Body of pancreas (tissue), 4 donors: ENCODE measurements around the gene WWOX. TPM values are rescaled to one million over a fixed set of nuclear protein-coding genes. Genes with fewer than 3 reads are reported as not detected.

ENCODE experiments used
- ATAC-seq: fragments of 150-250 bp; one replicate; pipeline ENCODE4 v1.9.1; 2016
- DNase-seq, 4 donors: peaks; one replicate each; pipeline ENCODE4 v3.0.0-alpha.2; 2019
- H3K27ac ChIP-seq, 4 donors: fragments of 200-600 bp; sonication (generic); 1 replicate in 3 of 4; 2 replicates in 1 of 4; pipeline versions ENCODE4 v1.5.1 to v1.6.1; 2016 to 2019; ENCODE audit warnings: mild to moderate bottlenecking in 1 of 4, mixed read lengths in 1 of 4, moderate library complexity in 1 of 4
- H3K27me3 ChIP-seq, 2 donors: fragments of 200-600 bp; sonication (generic); one replicate each; pipeline ENCODE4 v1.6.0; 2016; ENCODE audit warnings: mild to moderate bottlenecking in 1 of 2
- H3K36me3 ChIP-seq, 2 donors: fragments of 200-600 bp; sonication (generic); replicated peaks in 1 of 2; 2 replicates each; pipeline ENCODE4 v1.5.1; 2016; ENCODE audit warnings: low read depth in 2 of 2; ENCODE audit not compliant: insufficient read depth in 1 of 2
- H3K4me1 ChIP-seq: fragments of 200-600 bp; sonication (generic); one replicate; pipeline ENCODE4 v1.6.0; 2016
- H3K4me3 ChIP-seq, 2 donors: fragments of 200-600 bp; sonication (generic); 1 replicate in 1 of 2; 2 replicates in 1 of 2; pipeline ENCODE4 v1.5.1; 2016 to 2019
- H3K9me3 ChIP-seq, 3 donors: fragments of 200-600 bp; sonication (generic); 1 replicate in 2 of 3; 2 replicates in 1 of 3; pipeline ENCODE4 v1.5.1; 2016
- POLR2A ChIP-seq, 3 donors: fragments of 450-650 bp; IDR thresholded peaks; one replicate each; pipeline ENCODE4 v1.6.1; 2016; ENCODE audit warnings: antibody characterized with exemption in 3 of 3, mild to moderate bottlenecking in 2 of 3
- WGBS, 2 donors: methylation state at CpG; one replicate each; pipeline ENCODE4 v1.1.5; 2017; 5-methylcytosine and 5-hydroxymethylcytosine counted together
- intact Hi-C: fragments of 100-400 bp; cut with DNase I; formaldehyde crosslinking; loops from one replicate; pipeline ENCODE4 v1.15.1; 2023
- total RNA-seq, 2 donors: library from RNA; depleted of rRNA; stranded (reverse); fragments of >200 nt; gene quantifications; one replicate each; pipeline ENCODE4 v1.1.0, GENCODE V29; 2016
- TF ChIP-seq, protein P1 (sequence below), 7 experiments: fragments of 450-650 bp in 4 of 7; fragments of 200-600 bp in 3 of 7; sonication (generic) in 3 of 7; IDR thresholded peaks; one replicate each; pipeline ENCODE4 v1.5.1; 2016 to 2019; ENCODE audit warnings: antibody characterized with exemption in 7 of 7

Gene WWOX
- total RNA-seq, 2 donors from 2014 or later, result 52.7 to 67.2 TPM

GRCh38 chr16:78436846-78437245 lies 337.4 kb downstream of the WWOX start:
- no peak overlapping the region for H3K4me3 ChIP-seq
- no peaks in the 10 kb centered on the region for H3K27me3 ChIP-seq
- TF ChIP-seq POLR2A (IDR thresholded peaks at IDR 0.05), result no peak
- TF ChIP-seq, protein P1, sequence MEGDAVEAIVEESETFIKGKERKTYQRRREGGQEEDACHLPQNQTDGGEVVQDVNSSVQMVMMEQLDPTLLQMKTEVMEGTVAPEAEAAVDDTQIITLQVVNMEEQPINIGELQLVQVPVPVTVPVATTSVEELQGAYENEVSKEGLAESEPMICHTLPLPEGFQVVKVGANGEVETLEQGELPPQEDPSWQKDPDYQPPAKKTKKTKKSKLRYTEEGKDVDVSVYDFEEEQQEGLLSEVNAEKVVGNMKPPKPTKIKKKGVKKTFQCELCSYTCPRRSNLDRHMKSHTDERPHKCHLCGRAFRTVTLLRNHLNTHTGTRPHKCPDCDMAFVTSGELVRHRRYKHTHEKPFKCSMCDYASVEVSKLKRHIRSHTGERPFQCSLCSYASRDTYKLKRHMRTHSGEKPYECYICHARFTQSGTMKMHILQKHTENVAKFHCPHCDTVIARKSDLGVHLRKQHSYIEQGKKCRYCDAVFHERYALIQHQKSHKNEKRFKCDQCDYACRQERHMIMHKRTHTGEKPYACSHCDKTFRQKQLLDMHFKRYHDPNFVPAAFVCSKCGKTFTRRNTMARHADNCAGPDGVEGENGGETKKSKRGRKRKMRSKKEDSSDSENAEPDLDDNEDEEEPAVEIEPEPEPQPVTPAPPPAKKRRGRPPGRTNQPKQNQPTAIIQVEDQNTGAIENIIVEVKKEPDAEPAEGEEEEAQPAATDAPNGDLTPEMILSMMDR (IDR thresholded peaks at IDR 0.05), result no peak
- no peaks in the 10 kb centered on the region for H3K9me3 ChIP-seq
- intact Hi-C loops, result no loop called here
- H3K4me1 ChIP-seq, result no peaks in the 10 kb centered on the region
- no peak overlapping the region for H3K27ac ChIP-seq
- ATAC-seq (no peak), DNase-seq (no peak)
- H3K36me3 ChIP-seq, result no peaks in the 10 kb centered on the region
- 70 to 74% methylated on average over 6 of the region's 6 CpGs for WGBS, 2 donors

DNA sequence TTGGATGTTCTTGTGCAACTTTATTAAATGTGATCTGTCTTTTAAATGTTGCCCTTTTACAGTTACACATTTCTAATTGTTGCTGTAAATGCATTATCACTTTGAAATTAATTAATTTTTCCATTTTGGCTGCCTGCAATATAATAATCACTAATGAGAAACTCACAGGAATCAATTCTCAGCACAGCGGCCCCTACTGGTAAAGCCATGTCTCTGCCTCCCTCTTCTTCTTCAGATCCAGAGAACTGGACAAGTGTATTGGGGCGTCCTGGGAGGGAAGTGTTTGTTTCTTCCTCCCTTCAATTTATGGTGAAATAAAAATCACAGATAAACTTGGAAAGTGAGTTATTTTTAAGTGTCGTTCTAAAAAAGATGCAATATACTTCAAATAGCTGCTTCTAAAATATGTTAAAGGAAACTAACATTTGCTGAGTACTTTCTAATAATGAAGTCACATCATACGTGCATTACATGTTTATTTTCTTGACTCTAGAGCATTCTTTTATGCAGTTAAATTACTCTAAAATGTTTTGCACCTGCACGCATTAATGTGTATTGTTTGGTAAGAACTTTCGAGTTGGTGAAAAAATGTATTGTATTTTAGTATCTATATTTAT lies 338.0 kb downstream of the WWOX start:
- intact Hi-C loops, result no loop called here
- DNase-seq, result peak; percentile 12 to 35 (median 28)
- Histone ChIP-seq H3K9me3 (no peaks in the 10 kb centered on the region), H3K36me3 (no peaks in the 10 kb centered on the region), H3K27ac (no peak overlapping the region), H3K27me3 (no peaks in the 10 kb centered on the region), H3K4me1 (no peaks in the 10 kb centered on the region), H3K4me3 (no peak overlapping the region)
- WGBS, 2 donors, result 37 to 47% methylated on average over 6 of the region's 6 CpGs
- TF ChIP-seq, protein P1 (IDR thresholded peaks at IDR 0.05), result peak; percentile 61 to 97 (median 67)
- TF ChIP-seq POLR2A (IDR thresholded peaks at IDR 0.05), result no peak
- ATAC-seq, result no peak

GRCh38 chr16:78438219-78438618 lies 338.8 kb downstream of the WWOX start:
- H3K27me3 ChIP-seq, result no peaks in the 10 kb centered on the region
- ATAC-seq, result no peak
- peaks cover under 1% of the 10 kb centered on the region for H3K4me1 ChIP-seq
- no peak overlapping the region for H3K27ac ChIP-seq
- no peaks in the 10 kb centered on the region for H3K9me3 ChIP-seq
- intact Hi-C loops, result no loop called here
- DNase-seq, result no peak
- WGBS, 2 donors, result 85 to 90% methylated on average over 4 of the region's 4 CpGs
- no peak for TF ChIP-seq POLR2A (IDR thresholded peaks at IDR 0.05)
- TF ChIP-seq, protein P1 (IDR thresholded peaks at IDR 0.05), result no peak
- no peak overlapping the region for H3K4me3 ChIP-seq
- no peaks in the 10 kb centered on the region for H3K36me3 ChIP-seq

DNA sequence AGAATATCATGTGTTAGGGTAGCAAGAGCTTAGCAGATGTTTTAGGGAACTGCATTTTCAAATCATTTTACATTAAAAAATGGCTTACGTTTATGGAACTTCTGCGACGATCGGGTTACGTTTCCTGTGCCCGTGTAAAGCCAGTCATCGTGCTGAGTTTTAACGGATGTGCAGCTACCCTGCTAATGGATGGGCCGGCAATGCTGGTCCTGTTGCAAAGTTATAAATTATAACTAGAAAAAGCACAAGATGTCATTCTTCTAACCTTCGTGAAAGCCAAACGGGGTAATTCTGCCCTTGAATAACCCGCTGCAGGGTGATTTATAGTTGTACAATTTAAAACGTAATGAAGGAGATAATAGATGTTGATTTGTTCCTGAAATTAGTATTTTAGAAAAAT lies 339.2 kb downstream of the WWOX start:
- Histone ChIP-seq H3K36me3 (no peaks in the 10 kb centered on the region), H3K4me1 (peaks cover 4% of the 10 kb centered on the region), H3K4me3 (no peak overlapping the region), H3K27ac (no peak overlapping the region), H3K27me3 (no peaks in the 10 kb centered on the region), H3K9me3 (no peaks in the 10 kb centered on the region)
- TF ChIP-seq, protein P1 (IDR thresholded peaks at IDR 0.05), result no peak
- TF ChIP-seq POLR2A (IDR thresholded peaks at IDR 0.05), result no peak
- ATAC-seq, result no peak
- intact Hi-C loops, result no loop called here
- DNase-seq, result no peak
- WGBS, 2 donors, result 84 to 85% methylated on average over 13 of the region's 13 CpGs

- Histone ChIP-seq H3K27me3 (no peaks in the 10 kb centered on the region), H3K36me3 (no peaks in the 10 kb centered on the region), H3K4me1 (peaks cover 9% of the 10 kb centered on the region), H3K4me3 (no peak overlapping the region), H3K9me3 (no peaks in the 10 kb centered on the region), H3K27ac (no peak overlapping the region)
- WGBS, 2 donors, result 93 to 100% methylated on average over 2 of the region's 2 CpGs
- TF ChIP-seq, protein P1 (IDR thresholded peaks at IDR 0.05), result no peak
- TF ChIP-seq POLR2A (IDR thresholded peaks at IDR 0.05), result no peak
- intact Hi-C loops, result no loop called here
- no peak for ATAC-seq
- no peak for DNase-seq
These were observed 340.2 kb downstream of the WWOX start for GRCh38 chr16:78439646-78440045.
